ENCODE results near the gene LY6G5B. TPM values are rescaled to one million over a fixed set of nuclear protein-coding genes. Genes with fewer than 3 reads are reported as not detected.

The LY6G5B gene
- total and polyA plus RNA-seq, 2 experiments from 2014 or later = 5.9 to 7.5 TPM

DNA sequence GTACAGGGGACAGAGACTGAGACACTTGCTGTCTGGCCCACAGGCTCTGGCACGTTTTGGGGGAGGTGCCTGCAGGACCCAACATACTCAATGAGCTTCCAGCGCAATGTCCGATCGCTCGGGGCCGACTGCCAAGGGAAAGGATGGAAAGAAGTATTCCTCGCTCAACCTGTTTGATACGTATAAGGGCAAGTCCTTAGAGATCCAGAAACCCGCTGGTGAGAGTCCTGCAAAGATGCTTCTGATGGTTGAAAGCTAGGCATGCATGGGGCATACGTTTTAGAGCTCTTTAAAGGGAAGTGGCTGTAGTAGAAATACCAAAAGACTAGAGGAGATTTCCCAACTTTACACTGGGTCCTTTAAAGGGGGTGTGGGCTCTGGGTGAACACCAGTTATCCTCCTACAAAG is 47.1 kb upstream of the LY6G5B start:
- WGBS, 2 experiments (ENCODE audit: low coverage in 1 of 2, low lambda C conversion rate in 2 of 2, missing lambda C conversion rate in 2 of 2) = 63% methylated on average over 10 of the region's 10 CpGs
- no peak for DNase-seq
- TF ChIP-seq EZH2 (IDR thresholded peaks at IDR 0.05; ENCODE audit: insufficient read depth, poor library complexity, severe bottlenecking) (no peak), EZH2phosphoT487 (IDR thresholded peaks at IDR 0.05; ENCODE audit: insufficient read depth, low read depth) (no peak)
- Histone ChIP-seq H3K4me1 (ENCODE audit: insufficient read depth) (0 out of 2 replicates have a peak, but pooled peaks cover 14% of the 10 kb centered on the region), H3K4me2 (ENCODE audit: unreplicated experiment) (peak overlapping the region; percentile 99), H4K20me1 (ENCODE audit: insufficient read depth) (peaks cover 7% of the 10 kb centered on the region; the same call in 1 of the 2 replicates), H3K27ac (peak overlapping the region; percentile 97; the same call in 1 of the 2 replicates), H3K36me3 (ENCODE audit: low read depth) (peaks cover 46% of the 10 kb centered on the region), H3K79me2 (ENCODE audit: insufficient read depth) (peaks cover 72% of the 10 kb centered on the region), H2AFZ (no peak overlapping the region), H3F3A (ENCODE audit: insufficient read depth) (peaks cover 20% of the 10 kb centered on the region), H3K9ac (peak overlapping the region; percentile 99), H3K9me3 (ENCODE audit: low read depth) (no peaks in the 10 kb centered on the region), H3K4me3 (peak overlapping the region; percentile 95), H3K9me2 (ENCODE audit: insufficient read depth) (no peaks in the 10 kb centered on the region), H3K27me3 (replicated peaks; ENCODE audit: insufficient read depth) (no peaks in the 10 kb centered on the region)
- in situ Hi-C loops (cut with MboI) = no loop called here

GRCh38 chr6:31624070-31624469 is 45.7 kb upstream of the LY6G5B start:
- in situ Hi-C loops (cut with MboI) = no loop called here
- 87 to 89% methylated on average over 10 of the region's 10 CpGs for WGBS, 2 experiments (ENCODE audit: low coverage in 1 of 2, low lambda C conversion rate in 2 of 2, missing lambda C conversion rate in 2 of 2)

GRCh38 chr6:31626952-31627351 is 42.8 kb upstream of the LY6G5B start:
- TF ChIP-seq EZH2phosphoT487 (IDR thresholded peaks at IDR 0.05; ENCODE audit: insufficient read depth, low read depth) = no peak
- no peak for TF ChIP-seq EZH2 (IDR thresholded peaks at IDR 0.05; ENCODE audit: insufficient read depth, poor library complexity, severe bottlenecking)
- H3K4me2 ChIP-seq (ENCODE audit: unreplicated experiment) = no peak overlapping the region
- no peak overlapping the region for H3K4me3 ChIP-seq
- DNase-seq = no peak
- H3K79me2 ChIP-seq (ENCODE audit: insufficient read depth) = peaks cover 99% of the 10 kb centered on the region
- 0 out of 2 replicates have a peak, but pooled peaks cover 24% of the 10 kb centered on the region for H3F3A ChIP-seq (ENCODE audit: insufficient read depth)
- H3K27ac ChIP-seq = no peak overlapping the region
- H4K20me1 ChIP-seq (ENCODE audit: insufficient read depth) = peaks cover 7% of the 10 kb centered on the region; the same call in 1 of the 2 replicates
- H2AFZ ChIP-seq = no peak overlapping the region
- 96 to 100% methylated on average over 2 to 10 of the region's 10 CpGs for WGBS, 2 experiments (ENCODE audit: low coverage in 1 of 2, low lambda C conversion rate in 2 of 2, missing lambda C conversion rate in 2 of 2)
- no peaks in the 10 kb centered on the region for H3K9me3 ChIP-seq (ENCODE audit: low read depth)
- H3K36me3 ChIP-seq (ENCODE audit: low read depth) = peaks cover 87% of the 10 kb centered on the region
- in situ Hi-C loops (cut with MboI) = no loop called here
- no peaks in the 10 kb centered on the region for H3K27me3 ChIP-seq (replicated peaks; ENCODE audit: insufficient read depth)
- 0 out of 2 replicates have a peak, but pooled peaks cover 11% of the 10 kb centered on the region for H3K4me1 ChIP-seq (ENCODE audit: insufficient read depth)
- H3K9ac ChIP-seq = no peak overlapping the region
- H3K9me2 ChIP-seq (ENCODE audit: insufficient read depth) = no peaks in the 10 kb centered on the region

More at GRCh38 chr6:31624070-31624469, 45.7 kb upstream of the LY6G5B start:
- H3K27me3 ChIP-seq (replicated peaks; ENCODE audit: insufficient read depth) = no peaks in the 10 kb centered on the region
- DNase-seq = no peak
- no peak overlapping the region for H3K27ac ChIP-seq
- H3K4me3 ChIP-seq = no peak overlapping the region
- no peak overlapping the region for H2AFZ ChIP-seq
- TF ChIP-seq EZH2 (IDR thresholded peaks at IDR 0.05; ENCODE audit: insufficient read depth, poor library complexity, severe bottlenecking) (no peak), EZH2phosphoT487 (IDR thresholded peaks at IDR 0.05; ENCODE audit: insufficient read depth, low read depth) (no peak)
- H3F3A ChIP-seq (ENCODE audit: insufficient read depth) = peaks cover 28% of the 10 kb centered on the region
- H4K20me1 ChIP-seq (ENCODE audit: insufficient read depth) = peaks cover 7% of the 10 kb centered on the region; the same call in 1 of the 2 replicates
- H3K36me3 ChIP-seq (ENCODE audit: low read depth) = peaks cover 59% of the 10 kb centered on the region
- no peak overlapping the region for H3K9ac ChIP-seq
- peaks cover 86% of the 10 kb centered on the region for H3K79me2 ChIP-seq (ENCODE audit: insufficient read depth)
- H3K9me3 ChIP-seq (ENCODE audit: low read depth) = no peaks in the 10 kb centered on the region
- 0 out of 2 replicates have a peak, but pooled peaks cover 14% of the 10 kb centered on the region for H3K4me1 ChIP-seq (ENCODE audit: insufficient read depth)
- no peak overlapping the region for H3K4me2 ChIP-seq (ENCODE audit: unreplicated experiment)
- no peaks in the 10 kb centered on the region for H3K9me2 ChIP-seq (ENCODE audit: insufficient read depth)

DNA sequence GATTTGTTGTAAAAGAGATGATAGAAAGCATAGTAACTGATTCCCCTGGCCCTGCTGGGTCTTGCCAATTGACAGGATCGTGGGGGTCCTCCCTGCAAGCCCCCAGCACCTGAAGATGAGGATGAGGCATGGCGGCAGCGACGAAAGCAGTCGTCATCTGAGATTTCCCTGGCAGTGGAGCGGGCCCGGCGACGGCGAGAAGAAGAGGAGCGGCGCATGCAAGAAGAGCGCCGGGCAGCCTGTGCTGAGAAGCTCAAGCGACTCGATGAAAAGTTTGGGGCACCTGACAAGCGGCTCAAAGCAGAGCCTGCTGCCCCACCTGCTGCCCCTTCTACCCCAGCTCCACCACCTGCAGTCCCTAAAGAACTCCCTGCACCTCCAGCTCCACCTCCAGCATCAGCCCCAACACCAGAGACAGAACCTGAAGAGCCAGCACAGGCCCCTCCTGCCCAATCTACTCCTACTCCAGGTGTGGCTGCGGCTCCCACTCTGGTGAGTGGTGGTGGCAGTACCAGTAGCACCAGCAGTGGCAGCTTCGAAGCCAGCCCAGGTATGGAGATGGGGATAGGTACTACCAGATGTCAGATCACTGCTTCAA is 42.0 kb upstream of the LY6G5B start:
- Histone ChIP-seq H2AFZ (no peak overlapping the region), H3K27me3 (replicated peaks; ENCODE audit: insufficient read depth) (no peaks in the 10 kb centered on the region), H3F3A (ENCODE audit: insufficient read depth) (peaks cover 31% of the 10 kb centered on the region; the same call in 1 of the 2 replicates), H3K9me3 (ENCODE audit: low read depth) (no peaks in the 10 kb centered on the region), H4K20me1 (ENCODE audit: insufficient read depth) (peaks cover 4% of the 10 kb centered on the region; the same call in 1 of the 2 replicates), H3K79me2 (ENCODE audit: insufficient read depth) (peaks cover 99% of the 10 kb centered on the region), H3K4me2 (ENCODE audit: unreplicated experiment) (no peak overlapping the region), H3K36me3 (ENCODE audit: low read depth) (peaks cover 92% of the 10 kb centered on the region), H3K4me1 (ENCODE audit: insufficient read depth) (0 out of 2 replicates have a peak, but pooled peaks cover 2% of the 10 kb centered on the region), H3K9me2 (ENCODE audit: insufficient read depth) (no peaks in the 10 kb centered on the region), H3K9ac (no peak overlapping the region), H3K27ac (no peak overlapping the region), H3K4me3 (no peak overlapping the region)
- no peak for DNase-seq
- WGBS, 2 experiments (ENCODE audit: low coverage in 1 of 2, low lambda C conversion rate in 2 of 2, missing lambda C conversion rate in 2 of 2) = 95 to 97% methylated on average over 19 of the region's 19 CpGs
- in situ Hi-C loops (cut with MboI) = no loop called here
- TF ChIP-seq EZH2 (IDR thresholded peaks at IDR 0.05; ENCODE audit: insufficient read depth, poor library complexity, severe bottlenecking) (no peak), EZH2phosphoT487 (IDR thresholded peaks at IDR 0.05; ENCODE audit: insufficient read depth, low read depth) (no peak)
